ENCODE measurements around the gene BEND6. TPM values are rescaled to one million over a fixed set of nuclear protein-coding genes. Genes with fewer than 3 reads are reported as not detected.

BEND6 gene
- total and polyA plus RNA-seq, 2 of the 8 experiments (the other 6 are each of a cell fraction or from before 2014, with no cell fraction given): 0.71 to 2.1 TPM

- TF ChIP-seq CTBP2 (IDR thresholded peaks at IDR 0.05; ENCODE audit: borderline replicate concordance, insufficient read depth, insufficient read length, low read length): no peak
- TF ChIP-seq SP1 (IDR thresholded peaks at IDR 0.05; ENCODE audit: low read depth, low read length): no peak
- no peak for TF ChIP-seq RXRA (IDR thresholded peaks at IDR 0.05; ENCODE audit: insufficient read depth, low read depth, low read length)
Measured at GRCh38 chr6:57024321-57024720, 69.4 kb downstream of the BEND6 start (continued).
